HG03045 (cell line): ENCODE results near the gene AOPEP.
"Not testable (repeated sequence)": the region's sequence is repeated elsewhere in the genome, so short reads cannot be mapped to it uniquely, and the experiment has no call there.

Source experiments
- ATAC-seq: cut with Tn5 transposase; IDR thresholded peaks from one replicate; pipeline ENCODE4 v1.9.1; 2021; ENCODE audit warnings: mild to moderate bottlenecking, moderate library complexity; ENCODE audit not compliant: unreplicated experiment

The AOPEP gene

DNA sequence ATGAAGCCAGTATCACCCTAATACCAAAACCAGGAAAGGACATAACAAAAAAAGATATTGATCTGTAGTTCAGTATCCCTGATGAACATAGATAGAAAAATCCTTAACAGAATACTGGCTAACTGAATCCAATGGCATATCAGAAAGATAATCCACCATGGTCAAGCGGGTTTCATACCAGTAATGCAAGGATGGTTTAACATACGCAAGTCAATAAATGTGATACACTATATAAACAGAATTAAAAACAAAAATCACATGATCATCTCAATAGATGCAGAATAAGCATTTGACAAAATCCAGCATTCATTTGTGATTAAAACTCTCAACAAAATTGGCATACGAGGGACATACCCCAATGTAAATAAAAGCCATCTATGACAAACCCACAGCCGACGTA lies 110.9 kb downstream of the AOPEP start:
- ATAC-seq, result no peak

DNA sequence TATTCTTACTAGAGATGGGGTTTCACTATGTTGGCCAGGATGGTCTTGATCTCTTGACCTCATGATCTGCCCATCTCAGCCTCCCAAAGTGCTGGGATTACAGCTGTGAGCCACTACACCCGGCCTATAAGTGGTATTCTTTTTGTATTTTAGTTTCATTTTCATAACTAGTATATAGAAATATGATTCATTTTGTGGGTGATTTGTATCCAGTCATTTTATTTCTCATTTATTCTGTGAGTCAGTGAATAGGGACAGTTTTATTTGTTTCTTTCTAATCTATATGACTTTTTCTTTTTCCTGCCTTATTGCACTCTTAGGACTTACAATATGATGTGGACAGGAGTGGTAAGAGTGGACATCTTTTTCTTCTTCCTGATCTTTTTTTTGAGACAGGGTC lies 112.9 kb downstream of the AOPEP start:
- no peak for ATAC-seq

GRCh38 chr9:94840738-94841137 lies 114.2 kb downstream of the AOPEP start:
- no peak for ATAC-seq

GRCh38 chr9:94843134-94843533 lies 116.6 kb downstream of the AOPEP start:
- no peak for ATAC-seq

DNA sequence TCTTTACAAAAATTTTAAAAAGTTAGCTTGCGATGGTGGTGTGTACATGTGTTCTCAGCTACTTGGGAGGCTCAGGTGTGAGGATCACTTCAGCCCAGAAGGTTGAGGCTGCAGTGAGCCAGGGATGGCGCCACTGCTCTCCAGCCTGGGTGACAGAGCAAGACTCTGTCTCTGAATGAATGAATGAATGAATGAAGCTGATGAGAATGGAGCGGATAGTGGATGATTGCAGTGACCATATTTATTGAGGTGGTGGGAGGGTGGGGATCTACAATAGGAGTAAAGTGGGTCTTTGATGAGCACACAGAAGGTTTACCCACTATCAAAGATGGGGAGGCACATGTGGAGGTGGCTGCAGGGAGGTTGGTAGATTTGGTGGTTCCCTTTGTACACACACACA lies 120.2 kb downstream of the AOPEP start:
- ATAC-seq, result no peak

- no peak for ATAC-seq
These were observed 121.0 kb downstream of the AOPEP start for GRCh38 chr9:94847486-94847885.

GRCh38 chr9:94848791-94849190 lies 122.3 kb downstream of the AOPEP start:
- ATAC-seq, result not testable (repeated sequence)

DNA sequence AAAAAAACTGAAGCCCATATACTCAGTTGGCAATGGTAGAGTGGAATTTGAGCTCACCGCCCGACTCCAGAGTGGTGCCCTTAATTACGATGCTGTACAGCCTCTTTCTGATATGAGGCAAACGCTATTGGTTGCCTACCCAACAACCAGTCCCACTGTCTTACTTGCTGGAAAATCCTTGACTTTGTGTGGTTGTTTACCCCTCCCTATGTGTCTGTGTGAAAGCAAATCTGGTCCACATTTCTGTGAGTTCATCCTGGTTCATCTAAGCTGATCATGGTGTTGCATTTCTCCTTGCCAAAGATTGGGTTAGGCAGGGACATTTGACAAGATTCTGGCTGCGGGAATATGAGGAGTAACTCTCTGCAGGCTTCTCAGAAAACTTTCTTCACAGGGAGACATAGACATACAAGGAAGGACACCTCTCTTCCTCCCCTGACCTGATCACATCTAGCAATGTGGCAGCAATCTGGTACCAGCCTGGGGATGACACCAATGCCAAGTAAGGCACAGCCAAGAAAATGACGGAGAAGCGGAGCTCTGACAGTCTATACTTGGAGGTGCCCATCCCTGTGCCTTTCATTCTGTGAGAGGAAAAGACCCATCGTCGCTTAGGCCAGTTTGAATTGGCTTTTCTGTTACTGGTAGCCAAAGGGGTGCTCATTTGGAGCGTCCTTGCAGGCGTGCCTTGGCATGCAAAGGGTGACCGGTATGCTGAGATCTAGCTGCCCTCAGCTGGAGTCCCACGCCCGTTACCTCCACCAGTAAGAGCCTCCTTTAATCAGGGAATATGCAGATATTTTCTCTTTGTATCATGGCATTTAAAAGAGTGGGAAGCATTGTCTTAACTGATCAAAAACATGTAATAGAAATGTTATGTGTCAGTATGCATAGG lies 124.3 kb downstream of the AOPEP start:
- ATAC-seq, result no peak

GRCh38 chr9:94851467-94851866 lies 125.0 kb downstream of the AOPEP start:
- no peak for ATAC-seq

DNA sequence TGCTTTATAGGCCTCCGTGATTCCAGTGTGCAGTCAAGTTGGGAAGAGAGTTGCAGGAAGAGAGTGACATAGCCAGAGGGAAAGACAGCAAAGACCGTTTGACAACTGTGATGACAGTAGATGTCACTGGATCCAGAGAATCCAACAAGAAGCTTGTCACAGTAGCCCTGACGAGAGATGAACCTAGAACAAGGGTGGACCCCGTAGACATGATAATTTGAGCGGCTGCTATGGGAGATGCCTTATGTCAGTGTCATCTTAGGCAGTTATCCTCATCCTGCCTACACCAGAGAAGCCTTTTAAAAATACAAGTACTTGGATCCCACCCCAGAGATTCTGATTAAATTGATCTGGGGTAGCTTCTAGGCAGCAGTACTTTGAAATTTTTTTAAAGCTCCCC lies 125.4 kb downstream of the AOPEP start:
- no peak for ATAC-seq

GRCh38 chr9:94852373-94852772 lies 125.9 kb downstream of the AOPEP start:
- ATAC-seq, result no peak

DNA sequence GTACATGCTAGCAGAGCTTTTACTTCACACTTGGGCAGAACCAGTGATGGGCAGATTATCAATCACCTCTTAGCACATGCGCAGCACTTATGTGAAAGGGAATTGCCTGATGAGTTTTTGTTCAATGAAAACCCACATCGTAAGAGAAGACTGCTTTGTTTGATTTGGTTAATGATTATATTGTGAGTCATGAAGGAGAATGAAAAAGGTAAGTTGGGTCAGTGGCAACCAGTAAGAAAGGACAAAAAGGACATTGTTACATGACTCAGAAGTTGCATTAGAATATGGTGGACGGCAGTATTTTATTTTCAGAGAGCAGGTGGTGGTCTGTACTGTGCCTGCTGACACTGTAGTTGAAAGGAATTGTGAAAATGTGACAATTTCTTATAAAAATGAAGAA lies 127.4 kb downstream of the AOPEP start:
- no peak for ATAC-seq

- ATAC-seq, result no peak
These were observed 129.4 kb downstream of the AOPEP start for GRCh38 chr9:94855903-94856302.

GRCh38 chr9:94857791-94858190 lies 131.3 kb downstream of the AOPEP start:
- ATAC-seq, result no peak

DNA sequence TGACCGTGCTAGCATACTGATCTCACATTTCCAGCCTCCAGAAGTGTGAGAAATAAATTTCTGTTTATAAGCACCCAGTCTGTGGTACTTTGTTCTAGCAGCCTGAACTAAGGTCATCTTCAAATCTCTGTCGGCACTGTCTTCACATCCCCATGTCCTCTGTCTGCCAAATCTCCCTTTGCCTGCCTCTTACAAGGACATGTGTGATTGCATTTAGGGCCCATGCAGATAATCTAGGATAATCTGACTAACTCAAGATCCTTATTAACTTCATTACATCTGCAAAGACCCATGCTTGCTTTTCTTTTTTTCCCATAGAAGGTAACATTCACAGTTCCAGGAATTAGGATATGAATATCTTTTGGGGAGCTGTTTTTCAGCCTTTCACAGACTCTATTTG lies 132.7 kb downstream of the AOPEP start:
- ATAC-seq, result no peak

DNA sequence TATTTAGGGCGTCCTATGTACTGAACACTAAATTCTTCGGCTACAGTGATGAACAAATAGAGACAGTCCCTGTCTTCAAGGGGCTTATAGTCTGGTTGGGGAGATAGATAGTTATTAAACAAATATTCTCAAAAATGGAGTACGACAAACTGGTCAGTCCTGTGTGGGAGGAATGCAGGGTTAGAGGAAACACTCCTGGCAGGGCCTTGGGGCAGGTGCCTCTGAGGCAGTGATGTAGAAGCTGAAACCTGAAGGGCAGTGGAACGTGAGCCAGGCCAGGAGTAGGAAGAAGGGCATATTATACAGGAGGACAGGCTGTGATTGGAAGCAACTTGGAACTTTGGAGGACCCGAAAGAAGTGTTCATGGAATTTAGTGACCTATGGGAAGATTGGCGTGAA lies 133.4 kb downstream of the AOPEP start:
- ATAC-seq, result no peak

- peak; percentile 93 for ATAC-seq
These were observed 134.4 kb downstream of the AOPEP start for GRCh38 chr9:94860678-94861588.

- no peak for ATAC-seq
These were observed 135.2 kb downstream of the AOPEP start for GRCh38 chr9:94861589-94862272.

- ATAC-seq, result no peak
These were observed 137.7 kb downstream of the AOPEP start for GRCh38 chr9:94864196-94864595.

- no peak for ATAC-seq
These were observed 138.5 kb downstream of the AOPEP start for GRCh38 chr9:94864862-94865509.
